Activated naive CD8-positive, alpha-beta T cell treated with anti-CD3 and anti-CD28 coated beads, Interleukin-2, amount 10 ng/mL, durations not matched to agents 7 days and 5 days (primary cell): ENCODE results near the gene MYT1. TPM values are rescaled to one million over a fixed set of nuclear protein-coding genes. Genes with fewer than 3 reads are reported as not detected.
A peak's percentile ranks its signal among the peaks of the same experiment; 100 is the strongest.

Source experiments
- ATAC-seq: fragments of 150-1000 bp; cut with Tn5 transposase; one replicate; pipeline ENCODE4 v1.10.0; 2021; ENCODE audit warnings: low read depth, moderate library complexity
- POLR2A ChIA-PET: fragments of 350-600 bp; sonication (Branson Sonifier 250); formaldehyde crosslinking; loops from one replicate; lab custom pipeline; 2021; ENCODE audit warnings: antibody characterized with exemption; lab: Charles Lee
- DNase-seq: peaks from one replicate; pipeline ENCODE4 v3.0.0; 2021
- H3K27ac Mint-ChIP-seq: one replicate; pipeline ENCODE4 v1.8.0; 2022; ENCODE audit warnings: mild to moderate bottlenecking, mixed read lengths
- H3K27me3 Mint-ChIP-seq: one replicate; pipeline ENCODE4 v1.8.0; 2022; ENCODE audit warnings: mild to moderate bottlenecking, moderate library complexity, mixed read lengths
- H3K36me3 Mint-ChIP-seq: one replicate; pipeline ENCODE4 v1.8.0; 2021; ENCODE audit warnings: mild to moderate bottlenecking, mixed read lengths
- H3K4me1 Mint-ChIP-seq: one replicate; pipeline ENCODE4 v1.8.0; 2021; ENCODE audit warnings: mixed read lengths
- H3K4me3 Mint-ChIP-seq: one replicate; pipeline ENCODE4 v1.8.0; 2022; ENCODE audit warnings: mild to moderate bottlenecking, moderate library complexity, mixed read lengths
- H3K9me3 Mint-ChIP-seq: one replicate; pipeline ENCODE4 v1.8.0; 2021; ENCODE audit warnings: mixed read lengths
- total RNA-seq, 2 experiments: library from RNA; stranded (reverse); gene quantifications; one replicate each; pipeline ENCODE4 v1.2.3, GENCODE V29; 2021

Gene MYT1
- total RNA-seq, 2 experiments from 2014 or later = 0.06 TPM; not detected in 1

GRCh38 chr20:64261138-64261537, 96.9 kb downstream of the MYT1 start:
- no peak overlapping the region for H3K4me3 Mint-ChIP-seq
- H3K27me3 Mint-ChIP-seq = no peaks in the 10 kb centered on the region
- DNase-seq (no peak), ATAC-seq (no peak)
- POLR2A ChIA-PET = no interaction called here
- no peaks in the 10 kb centered on the region for H3K36me3 Mint-ChIP-seq
- no peak overlapping the region for H3K27ac Mint-ChIP-seq
- H3K4me1 Mint-ChIP-seq = peaks cover 27% of the 10 kb centered on the region
- no peaks in the 10 kb centered on the region for H3K9me3 Mint-ChIP-seq

GRCh38 chr20:64264091-64264490, 99.8 kb downstream of the MYT1 start:
- no peak for ATAC-seq
- Mint-ChIP-seq H3K9me3 (no peaks in the 10 kb centered on the region), H3K27me3 (no peaks in the 10 kb centered on the region), H3K4me1 (peaks cover 8% of the 10 kb centered on the region), H3K4me3 (no peak overlapping the region), H3K36me3 (no peaks in the 10 kb centered on the region), H3K27ac (no peak overlapping the region)
- POLR2A ChIA-PET = no interaction called here
- no peak for DNase-seq

GRCh38 chr20:64265201-64265600, 100.9 kb downstream of the MYT1 start:
- Mint-ChIP-seq H3K9me3 (no peaks in the 10 kb centered on the region), H3K4me1 (peaks cover 10% of the 10 kb centered on the region)

GRCh38 chr20:64266988-64267387, 102.7 kb downstream of the MYT1 start:
- Mint-ChIP-seq H3K9me3 (no peaks in the 10 kb centered on the region), H3K27me3 (no peaks in the 10 kb centered on the region), H3K36me3 (peaks cover 4% of the 10 kb centered on the region), H3K27ac (no peak overlapping the region), H3K4me1 (peaks cover 2% of the 10 kb centered on the region), H3K4me3 (no peak overlapping the region)
- no peak for ATAC-seq
- DNase-seq = no peak
- POLR2A ChIA-PET = no interaction called here

More at GRCh38 chr20:64265201-64265600, 100.9 kb downstream of the MYT1 start:
- Mint-ChIP-seq H3K4me3 (no peak overlapping the region), H3K27me3 (no peaks in the 10 kb centered on the region), H3K36me3 (peaks cover 4% of the 10 kb centered on the region), H3K27ac (no peak overlapping the region)
- DNase-seq = no peak
- POLR2A ChIA-PET = no interaction called here
- ATAC-seq = no peak

GRCh38 chr20:64268174-64268573, 103.9 kb downstream of the MYT1 start:
- Mint-ChIP-seq H3K36me3 (peaks cover 4% of the 10 kb centered on the region), H3K27me3 (no peaks in the 10 kb centered on the region), H3K4me3 (no peak overlapping the region), H3K27ac (no peak overlapping the region), H3K4me1 (peaks cover 2% of the 10 kb centered on the region), H3K9me3 (no peaks in the 10 kb centered on the region)
- DNase-seq (no peak), ATAC-seq (no peak)
- POLR2A ChIA-PET = no interaction called here

- H3K9me3 Mint-ChIP-seq = no peaks in the 10 kb centered on the region
- DNase-seq (no peak), ATAC-seq (no peak)
- POLR2A ChIA-PET = no interaction called here
- H3K27ac Mint-ChIP-seq = no peak overlapping the region
- no peak overlapping the region for H3K4me3 Mint-ChIP-seq
- H3K27me3 Mint-ChIP-seq = no peaks in the 10 kb centered on the region
- H3K4me1 Mint-ChIP-seq = peaks cover 2% of the 10 kb centered on the region
- H3K36me3 Mint-ChIP-seq = peaks cover 4% of the 10 kb centered on the region
Measured at GRCh38 chr20:64269604-64270411, 105.6 kb downstream of the MYT1 start.

- peaks cover 4% of the 10 kb centered on the region for H3K36me3 Mint-ChIP-seq
- DNase-seq (no peak), ATAC-seq (no peak)
- POLR2A ChIA-PET = interaction anchor here (1.4 kb wide), 1 partner anchor 17 kb away, joined by 3 read pairs; no protein-coding TSS in a partner anchor
- H3K27me3 Mint-ChIP-seq = no peaks in the 10 kb centered on the region
- H3K9me3 Mint-ChIP-seq = no peaks in the 10 kb centered on the region
- peaks cover 2% of the 10 kb centered on the region for H3K4me1 Mint-ChIP-seq
- H3K4me3 Mint-ChIP-seq = no peak overlapping the region
- no peak overlapping the region for H3K27ac Mint-ChIP-seq
Measured at GRCh38 chr20:64271636-64272035, 107.4 kb downstream of the MYT1 start.

GRCh38 chr20:64273109-64273508, 108.9 kb downstream of the MYT1 start:
- POLR2A ChIA-PET = interaction anchor here (1.4 kb wide), 1 partner anchor 18 kb away, joined by 3 read pairs; no protein-coding TSS in a partner anchor
- DNase-seq (no peak), ATAC-seq (no peak)
- Mint-ChIP-seq H3K36me3 (peaks cover 4% of the 10 kb centered on the region), H3K4me1 (peaks cover 2% of the 10 kb centered on the region), H3K27ac (no peak overlapping the region), H3K9me3 (no peaks in the 10 kb centered on the region), H3K27me3 (no peaks in the 10 kb centered on the region), H3K4me3 (no peak overlapping the region)

GRCh38 chr20:64276817-64277216, 112.6 kb downstream of the MYT1 start:
- H3K27me3 Mint-ChIP-seq = no peaks in the 10 kb centered on the region
- no peaks in the 10 kb centered on the region for H3K9me3 Mint-ChIP-seq
- no peaks in the 10 kb centered on the region for H3K36me3 Mint-ChIP-seq
- no peak for DNase-seq
- no peak for ATAC-seq
- H3K4me3 Mint-ChIP-seq = no peak overlapping the region
- no peak overlapping the region for H3K27ac Mint-ChIP-seq
- POLR2A ChIA-PET = no interaction called here
- peaks cover 15% of the 10 kb centered on the region for H3K4me1 Mint-ChIP-seq

GRCh38 chr20:64277571-64278316, 113.5 kb downstream of the MYT1 start:
- Mint-ChIP-seq H3K9me3 (no peaks in the 10 kb centered on the region), H3K27me3 (no peaks in the 10 kb centered on the region), H3K27ac (no peak overlapping the region), H3K36me3 (no peaks in the 10 kb centered on the region), H3K4me1 (peaks cover 16% of the 10 kb centered on the region), H3K4me3 (no peak overlapping the region)
- DNase-seq = no peak
- no peak for ATAC-seq
- POLR2A ChIA-PET = no interaction called here

- Mint-ChIP-seq H3K36me3 (no peaks in the 10 kb centered on the region), H3K4me1 (peaks cover 17% of the 10 kb centered on the region), H3K9me3 (no peaks in the 10 kb centered on the region), H3K4me3 (no peak overlapping the region), H3K27ac (no peak overlapping the region), H3K27me3 (peaks cover 3% of the 10 kb centered on the region)
- ATAC-seq (no peak), DNase-seq (no peak)
- POLR2A ChIA-PET = no interaction called here
Measured at GRCh38 chr20:64278317-64278681, 114.0 kb downstream of the MYT1 start.

- POLR2A ChIA-PET = no interaction called here
- DNase-seq (no peak), ATAC-seq (peak; percentile 65)
- Mint-ChIP-seq H3K36me3 (no peaks in the 10 kb centered on the region), H3K4me1 (peaks cover 18% of the 10 kb centered on the region), H3K9me3 (peaks cover 3% of the 10 kb centered on the region), H3K27me3 (peaks cover 4% of the 10 kb centered on the region), H3K4me3 (no peak overlapping the region), H3K27ac (no peak overlapping the region)
Measured at GRCh38 chr20:64279826-64280459, 115.7 kb downstream of the MYT1 start.

- H3K27me3 Mint-ChIP-seq = peaks cover 4% of the 10 kb centered on the region
- no peak for ATAC-seq
- peaks cover 3% of the 10 kb centered on the region for H3K9me3 Mint-ChIP-seq
- POLR2A ChIA-PET = no interaction called here
- no peaks in the 10 kb centered on the region for H3K36me3 Mint-ChIP-seq
- H3K4me3 Mint-ChIP-seq = no peak overlapping the region
- DNase-seq = no peak
- peaks cover 18% of the 10 kb centered on the region for H3K4me1 Mint-ChIP-seq
- H3K27ac Mint-ChIP-seq = no peak overlapping the region
Measured at GRCh38 chr20:64280460-64280843, 116.2 kb downstream of the MYT1 start.
